Esophagus muscularis mucosa (tissue), 4 donors: ENCODE data around the gene SPRR5.

Experiments used
- CTCF ChIP-seq, 3 experiments: fragments of 200-600 bp in 2 of 3; fragments of 450-650 bp in 1 of 3; sonication (generic) in 2 of 3; IDR thresholded peaks; one replicate each; pipeline ENCODE4 v1.5.1; 2017 to 2019; ENCODE audit warnings: antibody characterized with exemption in 3 of 3, mild to moderate bottlenecking in 2 of 3, moderate library complexity in 1 of 3
- EP300 ChIP-seq: sonication (generic); formaldehyde crosslinking; IDR thresholded peaks from one replicate; pipeline ENCODE4 v1.6.1; 2017; ENCODE audit warnings: antibody characterized with exemption
- POLR2A ChIP-seq: fragments of 450-650 bp; IDR thresholded peaks from one replicate; pipeline ENCODE4 v1.6.1; 2017; ENCODE audit warnings: antibody characterized with exemption, moderate library complexity, mild to moderate bottlenecking, low read depth
- POLR2AphosphoS5 ChIP-seq, 2 donors: sonication (generic); formaldehyde crosslinking; IDR thresholded peaks; one replicate each; pipeline ENCODE4 v1.6.1; 2017; ENCODE audit warnings: antibody characterized with exemption in 2 of 2

DNA sequence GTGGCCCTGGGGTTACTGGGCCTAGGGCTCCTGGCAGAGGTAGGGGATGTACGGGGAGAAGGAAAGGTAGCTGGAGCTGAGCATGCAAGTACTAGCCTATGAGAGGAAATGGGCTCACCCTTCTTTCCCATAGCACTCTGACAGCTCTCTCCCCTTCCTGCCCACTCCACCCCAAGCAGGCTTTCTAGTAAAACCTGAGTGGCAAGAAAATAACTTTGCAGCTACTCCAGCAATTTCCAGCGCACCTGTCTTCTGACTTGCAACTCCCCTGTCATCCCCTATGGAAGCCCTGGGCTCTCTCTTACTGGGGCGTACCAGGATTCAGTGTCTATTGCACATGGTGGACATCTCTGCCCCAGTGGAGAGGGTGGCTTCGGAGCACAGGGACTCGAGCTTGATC lies 45.4 kb upstream of the SPRR5 start:
- no peak for TF ChIP-seq CTCF (IDR thresholded peaks at IDR 0.05)
- no peak for TF ChIP-seq EP300
- TF ChIP-seq POLR2AphosphoS5 (IDR thresholded peaks at IDR 0.05) = no peak
- TF ChIP-seq POLR2A = no peak
